CD4-positive, alpha-beta T cell (primary cell): Measurements from ENCODE around the gene KIAA0232. TPM values are rescaled to one million over a fixed set of nuclear protein-coding genes. Genes with fewer than 3 reads are reported as not detected.

Experiments
- ATAC-seq: fragments of 200-7000 bp; cut with Tn5 transposase; one replicate; pipeline ENCODE4 v1.10.0; 2022; ENCODE audit warnings: mild to moderate bottlenecking; ENCODE audit not compliant: poor library complexity
- CTCF ChIA-PET: fragments of 350-600 bp; sonication (Branson Sonifier 250); formaldehyde crosslinking; loops from one replicate; lab custom pipeline; 2021; ENCODE audit warnings: antibody characterized with exemption, inconsistent platforms; lab: Charles Lee
- POLR2A ChIA-PET: fragments of 350-600 bp; sonication (Branson Sonifier 250); formaldehyde crosslinking; loops from one replicate; lab custom pipeline; 2021; ENCODE audit warnings: antibody characterized with exemption, inconsistent platforms; lab: Charles Lee
- DNase-seq, 14 experiments: peaks; one replicate each; pipeline ENCODE4 v3.0.0-alpha.2; 2013 to 2020; ENCODE audit warnings: mixed read lengths in 2 of 14
- H3K27ac ChIP-seq, 2 donors: one replicate each; pipeline versions ENCODE4 v1.5.1 to v1.7.0; 2013; ENCODE audit warnings: low read length in 2 of 2, low read depth in 1 of 2, mild to moderate bottlenecking in 1 of 2
- H3K27me3 ChIP-seq, 2 experiments: 1 replicate in 1 of 2; 2 replicates in 1 of 2; pipeline versions ENCODE4 v1.6.1 to v1.7.0; 2013; ENCODE audit warnings: low read length in 2 of 2, control low read depth in 1 of 2, mild to moderate bottlenecking in 1 of 2, moderate library complexity in 1 of 2; ENCODE audit not compliant: insufficient read depth in 2 of 2, control insufficient read depth in 1 of 2
- H3K36me3 ChIP-seq: one replicate; pipeline ENCODE4 v1.6.1; 2013; ENCODE audit warnings: low read length, control low read depth; ENCODE audit not compliant: insufficient read depth
- H3K4me1 ChIP-seq: one replicate; pipeline ENCODE4 v1.6.1; 2013; ENCODE audit warnings: low read length, control low read depth; ENCODE audit not compliant: insufficient read depth
- H3K4me3 ChIP-seq: one replicate; pipeline ENCODE4 v1.5.1; 2013; ENCODE audit warnings: mild to moderate bottlenecking, low read length, moderate library complexity
- H3K9me3 ChIP-seq, 2 experiments: 1 replicate in 1 of 2; 2 replicates in 1 of 2; pipeline versions ENCODE4 v1.6.1 to v1.7.0; 2013; ENCODE audit warnings: low read length in 2 of 2, mild to moderate bottlenecking in 2 of 2, control low read depth in 1 of 2, moderate library complexity in 1 of 2; ENCODE audit not compliant: control insufficient read depth in 1 of 2, insufficient read depth in 1 of 2
- H3K27ac Mint-ChIP-seq: one replicate; pipeline ENCODE4 v1.8.0; 2020; ENCODE audit warnings: mixed read lengths
- H3K27me3 Mint-ChIP-seq: one replicate; pipeline ENCODE4 v1.8.0; 2021; ENCODE audit warnings: mixed read lengths
- H3K36me3 Mint-ChIP-seq: one replicate; pipeline ENCODE4 v1.8.0; 2021; ENCODE audit warnings: low read depth, mixed read lengths
- H3K4me1 Mint-ChIP-seq: one replicate; pipeline ENCODE4 v1.8.0; 2021; ENCODE audit warnings: low read depth, mixed read lengths
- H3K4me3 Mint-ChIP-seq: one replicate; pipeline ENCODE4 v1.8.0; 2020; ENCODE audit warnings: mild to moderate bottlenecking, mixed read lengths
- H3K9me3 Mint-ChIP-seq: one replicate; pipeline ENCODE4 v1.8.0; 2020; ENCODE audit warnings: mixed read lengths
- CTCF ChIP-seq: fragments of 200-600 bp; IDR thresholded peaks from one replicate; pipeline ENCODE4 v1.8.0; 2022; ENCODE audit warnings: antibody characterized with exemption, mild to moderate bottlenecking
- intact Hi-C, 2 experiments: fragments of 100-400 bp; cut with DNase I in 1 of 2; cut with micrococcal nuclease in 1 of 2; formaldehyde crosslinking; loops; one replicate each; pipeline versions ENCODE4 v1.15.1 to v1.9.0; 2023 to 2025; cut with DNase I, micrococcal nuclease
- total RNA-seq, 174 experiments: library from RNA in 2 of 174; stranded (reverse) in 2 of 174; gene quantifications; one replicate each; pipeline ENCODE4 v1.2.3 and lab custom pipeline; 2021 to 2026

KIAA0232 gene
- total RNA-seq, 2 experiments from 2014 or later: 15.3 to 17.8 TPM

- H3K27me3 Mint-ChIP-seq: no peaks in the 10 kb centered on the region
- Histone ChIP-seq H3K27ac (no peak overlapping the region), H3K4me3 (no peak overlapping the region), H3K9me3 (no peaks in the 10 kb centered on the region), H3K36me3 (no peaks in the 10 kb centered on the region), H3K27me3 (no peaks in the 10 kb centered on the region), H3K4me1 (no peaks in the 10 kb centered on the region)
- no peak for ATAC-seq
- POLR2A ChIA-PET: interaction anchor here (1.5 kb wide), 1 partner anchor 24 kb away, joined by 3 read pairs; no protein-coding TSS in a partner anchor
- intact Hi-C loops: no loop called here
- no peak for DNase-seq
- no peak for TF ChIP-seq CTCF
- CTCF ChIA-PET: no interaction called here
- no peaks in the 10 kb centered on the region for H3K4me1 Mint-ChIP-seq
- H3K27ac Mint-ChIP-seq: no peak overlapping the region
- H3K9me3 Mint-ChIP-seq: no peaks in the 10 kb centered on the region
- no peaks in the 10 kb centered on the region for H3K36me3 Mint-ChIP-seq
- no peak overlapping the region for H3K4me3 Mint-ChIP-seq
These were observed 48.3 kb upstream of the KIAA0232 start for GRCh38 chr4:6734165-6734786.

- DNase-seq (no peak), ATAC-seq (no peak)
- Histone ChIP-seq H3K27ac (no peak overlapping the region), H3K9me3 (peaks cover 0 to 4% of the 10 kb centered on the region in 2 experiments), H3K4me1 (no peaks in the 10 kb centered on the region), H3K4me3 (no peak overlapping the region), H3K36me3 (no peaks in the 10 kb centered on the region), H3K27me3 (no peaks in the 10 kb centered on the region)
- intact Hi-C loops: no loop called here
- H3K36me3 Mint-ChIP-seq: no peaks in the 10 kb centered on the region
- CTCF ChIA-PET: no interaction called here
- H3K27ac Mint-ChIP-seq: no peak overlapping the region
- no peaks in the 10 kb centered on the region for H3K4me1 Mint-ChIP-seq
- peaks cover 3% of the 10 kb centered on the region for H3K9me3 Mint-ChIP-seq
- H3K27me3 Mint-ChIP-seq: no peaks in the 10 kb centered on the region
- POLR2A ChIA-PET: no interaction called here
- H3K4me3 Mint-ChIP-seq: no peak overlapping the region
- TF ChIP-seq CTCF: no peak
These were observed 42.6 kb upstream of the KIAA0232 start for GRCh38 chr4:6739920-6740319.

- Mint-ChIP-seq H3K36me3 (no peaks in the 10 kb centered on the region), H3K27me3 (no peaks in the 10 kb centered on the region)
These were observed 42.2 kb upstream of the KIAA0232 start for GRCh38 chr4:6740347-6740746.

More at GRCh38 chr4:6740347-6740746, 42.2 kb upstream of the KIAA0232 start:
- ChIA-PET CTCF (no interaction called here), POLR2A (interaction anchor here (0.6 kb wide), 1 partner anchor 166 kb away, joined by 3 read pairs; the partner anchor contains the start of gene MAN2B2)
- H3K4me1 Mint-ChIP-seq: no peaks in the 10 kb centered on the region
- DNase-seq (no peak), ATAC-seq (no peak)
- TF ChIP-seq CTCF: no peak
- Histone ChIP-seq H3K4me3 (no peak overlapping the region), H3K27me3 (no peaks in the 10 kb centered on the region), H3K27ac (no peak overlapping the region), H3K4me1 (no peaks in the 10 kb centered on the region), H3K9me3 (peaks cover 0 to 4% of the 10 kb centered on the region in 2 experiments), H3K36me3 (no peaks in the 10 kb centered on the region)
- intact Hi-C loops: no loop called here
- H3K9me3 Mint-ChIP-seq: peaks cover 3% of the 10 kb centered on the region
- H3K27ac Mint-ChIP-seq: no peak overlapping the region
- H3K4me3 Mint-ChIP-seq: no peak overlapping the region
